Measurements from ENCODE around the gene TARBP1. TPM values are rescaled to one million over a fixed set of nuclear protein-coding genes. Genes with fewer than 3 reads are reported as not detected.

TARBP1 gene
- total and polyA plus RNA-seq, 2 of the 8 experiments (the other 6 are each of a cell fraction or from before 2014, with no cell fraction given) = 21.9 to 32.3 TPM

- H3K14ac ChIP-seq (ENCODE audit: insufficient read length) = no peak overlapping the region
- no peaks in the 10 kb centered on the region for H3K79me1 ChIP-seq (ENCODE audit: low read depth, low read length)
- no peak overlapping the region for H3K9ac ChIP-seq (replicated peaks in 1 of 4; ENCODE audit: extremely low read depth in 1 of 4, low read depth in 3 of 4, low read length in 3 of 4)
- DNase-seq (ENCODE audit: low read depth in 1 of 2, low spot score in 2 of 2) (no peak), FAIRE-seq (no peak)
- no peak overlapping the region for H3K4me3 ChIP-seq (ENCODE audit: extremely low read depth in 1 of 4, insufficient read depth in 2 of 4, low read depth in 3 of 4, low read length in 4 of 4)
- no peak overlapping the region for H2BK12ac ChIP-seq (ENCODE audit: low read depth, low read length)
- H3K4ac ChIP-seq (replicated peaks; ENCODE audit: insufficient read length, low read depth, low read length) = no peak overlapping the region
- no peak for TF ChIP-seq EZH2 (IDR thresholded peaks at IDR 0.05; ENCODE audit: low read depth, low read length, severe bottlenecking)
- no peak for TF ChIP-seq SIN3A (conservative IDR thresholded peaks at IDR 0.05 in 1 of 2, IDR thresholded peaks at IDR 0.05 in 1 of 2; ENCODE audit: low read depth in 1 of 2, low read length in 2 of 2)
- no peaks in the 10 kb centered on the region for H3K23me2 ChIP-seq (ENCODE audit: low read depth, low read length)
- H3K9me3 ChIP-seq (ENCODE audit: insufficient read depth in 2 of 2, low read depth in 1 of 2, low read length in 1 of 2) = no peaks in the 10 kb centered on the region
- no peak overlapping the region for H3K23ac ChIP-seq (ENCODE audit: insufficient read length)
- H3K27me3 ChIP-seq (replicated peaks in 1 of 4; ENCODE audit: control insufficient read depth in 3 of 4, extremely low read depth in 1 of 4, insufficient read depth in 3 of 4, low read length in 3 of 4) = no peaks in the 10 kb centered on the region
- no peak overlapping the region for H2BK20ac ChIP-seq (ENCODE audit: low read length)
- no peak overlapping the region for H3K27ac ChIP-seq (ENCODE audit: low read depth, low read length)
- POLR2A ChIA-PET (ENCODE audit: partially characterized antibody) = no interaction called here
- no peak overlapping the region for H3K4me2 ChIP-seq (ENCODE audit: insufficient read depth in 1 of 2, low read depth in 2 of 2, low read length in 2 of 2)
- H4K91ac ChIP-seq (replicated peaks; ENCODE audit: insufficient read length, low read length) = no peak overlapping the region
- CTCF ChIA-PET (ENCODE audit: partially characterized antibody) = interaction anchor here (1.0 kb wide), 1 partner anchor 470 kb away, joined by 3 read pairs; no protein-coding TSS in a partner anchor
- H2BK120ac ChIP-seq (replicated peaks; ENCODE audit: low read depth, low read length) = no peak overlapping the region
- no peaks in the 10 kb centered on the region for H3K4me1 ChIP-seq (replicated peaks in 1 of 4; ENCODE audit: control insufficient read depth in 3 of 4, insufficient read depth in 4 of 4, low read length in 3 of 4)
- H3K36me3 ChIP-seq (ENCODE audit: control insufficient read depth in 2 of 4, insufficient read depth in 4 of 4, low read length in 3 of 4) = no peaks in the 10 kb centered on the region; a peak in 2 of 8 replicates
- H2BK15ac ChIP-seq (ENCODE audit: low read length) = no peak overlapping the region
- no peaks in the 10 kb centered on the region for H4K20me1 ChIP-seq (replicated peaks in 1 of 2; ENCODE audit: control insufficient read depth in 1 of 2, insufficient read depth in 2 of 2, low read length in 2 of 2)
- H3K18ac ChIP-seq (ENCODE audit: extremely low read depth, low read length) = no peak overlapping the region
- no peaks in the 10 kb centered on the region for H3K79me2 ChIP-seq (ENCODE audit: control insufficient read depth in 1 of 2, insufficient read depth in 2 of 2, low read length in 2 of 2)
- H4K8ac ChIP-seq (ENCODE audit: extremely low read depth, insufficient read depth, low read length) = no peak overlapping the region
- H4K5ac ChIP-seq (ENCODE audit: insufficient read length, low read depth, low read length) = no peak overlapping the region
- no peak overlapping the region for H2BK5ac ChIP-seq (ENCODE audit: low read depth, low read length)
- no peak overlapping the region for H2AK5ac ChIP-seq (ENCODE audit: low read depth, low read length)
- no peak overlapping the region for H3K56ac ChIP-seq (replicated peaks; ENCODE audit: insufficient read length, low read depth, low read length)
- WGBS, 2 experiments (ENCODE audit: extremely low coverage in 1 of 2, insufficient coverage in 1 of 2, insufficient read length in 1 of 2, insufficient replicate concordance in 2 of 2, low coverage in 1 of 2, low lambda C conversion rate in 2 of 2, missing lambda C conversion rate in 1 of 2) = 87% methylated on average over 9 of the region's 9 CpGs; no CpG with 5 or more reads in 1 of the 2 experiments
- no peak overlapping the region for H2AFZ ChIP-seq (ENCODE audit: low read length)
Observed at GRCh38 chr1:234413485-234413884, 65.5 kb downstream of the TARBP1 start.
